NT2/D1 (cell line): ENCODE results near the gene CELF5.

Experiments used
- SUZ12 ChIP-seq: IDR thresholded peaks from 2 replicates; pipeline ENCODE4 v1.6.1; 2011; ENCODE audit not compliant: insufficient read length, insufficient read depth; ENCODE audit errors: extremely low read depth
- ZNF274 ChIP-seq: IDR thresholded peaks from 2 replicates; pipeline ENCODE4 v1.6.1; 2011; ENCODE audit warnings: mild to moderate bottlenecking, low read depth, low read length

DNA sequence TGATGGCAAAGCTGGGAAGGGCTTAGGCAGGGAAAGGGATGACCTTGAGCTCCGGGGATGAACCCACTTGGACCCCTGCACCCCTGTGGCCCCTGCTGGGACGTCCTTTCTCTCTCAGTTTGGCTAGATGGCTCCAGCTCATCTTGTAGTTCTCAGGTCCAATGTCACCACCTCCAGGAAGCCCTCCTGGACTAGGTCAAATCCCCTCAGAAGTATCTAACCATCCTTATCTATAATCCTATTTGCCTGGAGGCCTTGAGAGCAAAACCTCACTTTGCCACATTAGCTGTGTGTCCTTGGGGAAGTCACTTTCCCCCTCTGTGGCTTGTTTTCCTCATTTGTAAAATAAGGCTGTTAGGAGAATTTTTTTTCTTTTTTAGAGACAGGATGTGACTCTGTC is 99.2 kb downstream of the CELF5 start:
- TF ChIP-seq SUZ12 (no peak), ZNF274 (no peak)
